ENCODE data around the gene FGF18.

GRCh38 chr5:171435908-171436307 lies 16.5 kb downstream of the FGF18 start:
- no peak for TF ChIP-seq CTCF (IDR thresholded peaks at IDR 0.05 in 4 of 5, conservative IDR thresholded peaks at IDR 0.05 in 1 of 5)
- TF ChIP-seq POLR2A (IDR thresholded peaks at IDR 0.05): no peak

All from gastrocnemius medialis (tissue), 4 donors.